Measurements from ENCODE around the gene SERINC5. TPM values are rescaled to one million over a fixed set of nuclear protein-coding genes. Genes with fewer than 3 reads are reported as not detected.
"Not testable (repeated sequence)": the region's sequence is repeated elsewhere in the genome, so short reads cannot be mapped to it uniquely, and the experiment has no call there.

SERINC5 gene
- total and polyA plus RNA-seq, 12 donors = 14.4 to 258 (median 88.0) TPM

- no peak for DNase-seq
- H3K4me3 ChIP-seq = no peak overlapping the region
- H3K27me3 ChIP-seq = no peaks in the 10 kb centered on the region
- H3K9me3 ChIP-seq (replicated peaks in 1 of 3) = no peaks in the 10 kb centered on the region
- TF ChIP-seq, protein P1, sequence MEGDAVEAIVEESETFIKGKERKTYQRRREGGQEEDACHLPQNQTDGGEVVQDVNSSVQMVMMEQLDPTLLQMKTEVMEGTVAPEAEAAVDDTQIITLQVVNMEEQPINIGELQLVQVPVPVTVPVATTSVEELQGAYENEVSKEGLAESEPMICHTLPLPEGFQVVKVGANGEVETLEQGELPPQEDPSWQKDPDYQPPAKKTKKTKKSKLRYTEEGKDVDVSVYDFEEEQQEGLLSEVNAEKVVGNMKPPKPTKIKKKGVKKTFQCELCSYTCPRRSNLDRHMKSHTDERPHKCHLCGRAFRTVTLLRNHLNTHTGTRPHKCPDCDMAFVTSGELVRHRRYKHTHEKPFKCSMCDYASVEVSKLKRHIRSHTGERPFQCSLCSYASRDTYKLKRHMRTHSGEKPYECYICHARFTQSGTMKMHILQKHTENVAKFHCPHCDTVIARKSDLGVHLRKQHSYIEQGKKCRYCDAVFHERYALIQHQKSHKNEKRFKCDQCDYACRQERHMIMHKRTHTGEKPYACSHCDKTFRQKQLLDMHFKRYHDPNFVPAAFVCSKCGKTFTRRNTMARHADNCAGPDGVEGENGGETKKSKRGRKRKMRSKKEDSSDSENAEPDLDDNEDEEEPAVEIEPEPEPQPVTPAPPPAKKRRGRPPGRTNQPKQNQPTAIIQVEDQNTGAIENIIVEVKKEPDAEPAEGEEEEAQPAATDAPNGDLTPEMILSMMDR (IDR thresholded peaks at IDR 0.05) = no peak
- no peak for TF ChIP-seq POLR2A (IDR thresholded peaks at IDR 0.05)
- 92 to 96% (median 95%) methylated on average over 3 to 6 of the region's 6 CpGs for WGBS, 4 donors
- peaks cover 43 to 65% of the 10 kb centered on the region in 2 donors for H3K4me1 ChIP-seq (replicated peaks in 1 of 2)
- intact Hi-C loops (cut with DNase I) = no loop called here
- H3K27ac ChIP-seq = peak overlapping the region in 2 of 5 donors; percentile 26 to 67
- H3K36me3 ChIP-seq (replicated peaks in 1 of 2) = no peaks in the 10 kb centered on the region
These were observed 70.8 kb downstream of the SERINC5 start for GRCh38 chr5:80185095-80185494.

DNA sequence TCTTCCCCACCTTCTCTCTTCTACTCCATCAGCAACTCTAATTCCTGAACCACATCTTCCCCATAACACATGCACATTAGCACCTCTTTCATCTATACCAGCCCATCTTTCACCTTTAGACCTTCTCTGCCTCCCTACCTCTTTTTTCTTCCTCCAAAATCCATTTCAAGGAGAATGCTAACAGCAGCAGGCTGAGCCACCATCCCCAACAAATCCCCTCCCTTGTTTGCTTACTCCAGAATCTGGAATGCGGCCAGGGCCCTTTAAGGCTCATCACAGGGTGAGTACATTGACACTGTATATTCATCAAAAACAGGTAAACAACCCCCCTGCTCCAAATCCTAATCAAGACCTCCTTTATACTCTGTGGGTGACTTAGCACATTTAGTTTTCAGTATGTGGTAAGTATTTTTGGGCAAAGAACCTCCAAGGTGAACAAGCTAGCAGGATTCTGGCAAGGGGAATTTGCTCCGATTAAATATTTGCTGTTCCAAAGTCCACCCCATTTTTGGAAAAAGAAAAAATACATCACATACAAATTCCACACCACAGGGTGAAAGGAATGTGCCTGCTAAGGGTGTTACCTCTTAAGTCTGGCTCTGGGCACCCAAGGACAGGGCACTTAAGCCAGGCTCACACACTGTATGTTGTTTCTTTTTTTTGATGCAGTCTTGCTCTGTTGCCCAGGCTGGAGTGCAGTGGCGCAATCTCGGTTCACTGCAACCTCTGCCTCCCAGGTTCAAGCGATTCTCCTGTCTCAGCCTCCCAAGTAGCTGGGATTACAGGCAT, 71.4 kb downstream of the SERINC5 start:
- TF ChIP-seq POLR2A (IDR thresholded peaks at IDR 0.05) = no peak
- TF ChIP-seq, protein P1 (IDR thresholded peaks at IDR 0.05) = no peak
- no peak for DNase-seq
- Histone ChIP-seq H3K4me3 (no peak overlapping the region), H3K27ac (peak overlapping the region in 3 of 5 donors; percentile 26 to 67 (median 34)), H3K36me3 (replicated peaks in 1 of 2) (no peaks in the 10 kb centered on the region), H3K27me3 (no peaks in the 10 kb centered on the region), H3K4me1 (replicated peaks in 1 of 2) (peaks cover 49 to 66% of the 10 kb centered on the region in 2 donors), H3K9me3 (replicated peaks in 1 of 3) (no peaks in the 10 kb centered on the region)
- intact Hi-C loops (cut with DNase I) = no loop called here
- WGBS, 4 donors = 51 to 65% (median 60%) methylated on average over 5 of the region's 5 CpGs

DNA sequence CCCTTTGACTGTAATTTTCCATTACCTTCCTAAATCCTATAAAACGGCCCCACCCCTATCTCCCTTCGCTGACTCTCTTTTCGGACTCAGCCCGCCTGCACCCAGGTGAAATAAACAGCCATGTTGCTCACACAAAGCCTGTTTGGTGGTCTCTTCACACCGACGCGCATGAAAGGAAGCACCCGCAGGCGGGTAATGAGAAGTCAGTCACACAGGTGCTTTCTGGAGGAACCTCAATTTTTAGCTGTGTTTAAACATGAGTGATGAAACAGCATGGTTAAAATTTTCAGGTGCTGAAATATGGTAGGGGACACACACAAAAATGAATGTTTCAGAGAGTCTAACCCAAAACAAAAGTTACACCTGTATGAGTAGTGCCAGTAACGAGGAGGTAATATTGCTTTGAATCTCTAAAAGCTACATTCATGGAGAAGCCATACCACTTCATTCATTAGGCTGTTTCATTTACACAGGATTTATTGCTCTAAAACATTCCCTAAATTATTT, 72.1 kb downstream of the SERINC5 start:
- DNase-seq; H3K4me3 ChIP-seq; H3K36me3 ChIP-seq (replicated peaks in 1 of 2); H3K9me3 ChIP-seq (replicated peaks in 1 of 3); H3K27me3 ChIP-seq; intact Hi-C loops (cut with DNase I): not testable (repeated sequence)
- peaks cover 50 to 61% of the 10 kb centered on the region in 2 donors for H3K4me1 ChIP-seq (replicated peaks in 1 of 2)
- 81 to 89% (median 85%) methylated on average over 8 to 10 of the region's 10 CpGs for WGBS, 4 donors
- H3K27ac ChIP-seq = peak overlapping the region in 3 of 5 donors; percentile 26 to 67 (median 34)

DNA sequence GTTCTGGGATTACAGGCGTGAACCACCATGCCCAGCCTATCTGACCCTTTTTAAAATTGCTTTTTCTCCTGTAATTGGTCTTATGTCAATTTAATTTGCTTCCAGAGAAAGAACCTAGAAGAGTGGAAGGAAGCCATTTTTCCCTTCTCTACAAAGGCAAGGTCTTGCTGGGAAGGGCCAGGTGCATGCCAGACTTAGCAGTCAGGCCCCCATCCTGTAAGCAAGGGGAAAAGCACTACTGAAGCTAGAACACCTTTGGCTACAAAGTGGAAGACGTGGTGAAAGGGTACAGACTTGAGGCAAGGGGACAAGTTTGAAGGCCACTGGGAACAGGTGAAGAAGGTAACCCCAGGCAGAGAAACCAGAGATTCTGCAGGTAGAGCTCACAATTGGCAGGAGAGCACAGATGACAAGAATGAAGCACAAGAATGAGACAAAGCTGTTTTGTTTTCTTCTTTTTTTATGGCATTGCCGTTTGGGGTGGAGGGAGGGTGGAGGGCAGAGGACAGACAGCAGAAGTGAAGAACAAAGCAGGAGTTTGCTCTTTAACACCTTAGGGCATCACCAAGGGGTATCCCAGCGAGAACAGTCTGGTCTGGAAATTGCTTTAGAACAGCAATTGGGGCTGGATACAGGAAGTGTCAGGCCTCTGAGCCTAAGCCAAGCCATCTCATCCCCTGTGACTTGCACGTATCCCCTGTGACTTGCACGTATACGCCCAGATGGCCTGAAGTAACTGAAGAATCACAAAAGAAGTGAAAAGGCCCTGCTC, 72.9 kb downstream of the SERINC5 start:
- no peak for TF ChIP-seq POLR2A (IDR thresholded peaks at IDR 0.05)
- TF ChIP-seq, protein P1 (IDR thresholded peaks at IDR 0.05) = no peak
- intact Hi-C loops (cut with DNase I) = no loop called here
- Histone ChIP-seq H3K9me3 (replicated peaks in 1 of 3) (no peaks in the 10 kb centered on the region), H3K36me3 (replicated peaks in 1 of 2) (no peaks in the 10 kb centered on the region), H3K4me3 (no peak overlapping the region), H3K27ac (peak overlapping the region in 2 of 5 donors; percentile 45 to 66), H3K4me1 (replicated peaks in 1 of 2) (peaks cover 50 to 58% of the 10 kb centered on the region in 2 donors), H3K27me3 (no peaks in the 10 kb centered on the region)
- DNase-seq = no peak
- 61 to 70% (median 65%) methylated on average over 7 of the region's 7 CpGs for WGBS, 4 donors

Data from adrenal gland (tissue), 12 donors.